Measurements from ENCODE around the gene PAM. TPM values are rescaled to one million over a fixed set of nuclear protein-coding genes. Genes with fewer than 3 reads are reported as not detected.

Gene PAM
- total and polyA plus RNA-seq, 2 of the 8 experiments (the other 6 are each of a cell fraction or from before 2014, with no cell fraction given): 30.4 to 67.8 TPM

- Histone ChIP-seq H3K23ac (ENCODE audit: insufficient read length) (no peak overlapping the region), H3K79me1 (ENCODE audit: low read depth, low read length) (no peaks in the 10 kb centered on the region), H3K14ac (ENCODE audit: insufficient read length) (no peak overlapping the region), H2BK120ac (replicated peaks; ENCODE audit: low read depth, low read length) (no peak overlapping the region), H2BK12ac (ENCODE audit: low read depth, low read length) (no peak overlapping the region), H3K4me3 (ENCODE audit: extremely low read depth in 1 of 4, insufficient read depth in 2 of 4, low read depth in 3 of 4, low read length in 4 of 4) (no peak overlapping the region), H3K27me3 (replicated peaks in 1 of 4; ENCODE audit: control insufficient read depth in 3 of 4, extremely low read depth in 1 of 4, insufficient read depth in 3 of 4, low read length in 3 of 4) (no peaks in the 10 kb centered on the region), H2BK15ac (ENCODE audit: low read length) (no peak overlapping the region), H2AFZ (ENCODE audit: low read length) (no peak overlapping the region), H3K4me1 (replicated peaks in 1 of 4; ENCODE audit: control insufficient read depth in 3 of 4, insufficient read depth in 4 of 4, low read length in 3 of 4) (no peaks in the 10 kb centered on the region), H2BK5ac (ENCODE audit: low read depth, low read length) (no peak overlapping the region), H4K20me1 (replicated peaks in 1 of 2; ENCODE audit: control insufficient read depth in 1 of 2, insufficient read depth in 2 of 2, low read length in 2 of 2) (no peaks in the 10 kb centered on the region), H4K5ac (ENCODE audit: insufficient read length, low read depth, low read length) (no peak overlapping the region), H3K9ac (replicated peaks in 1 of 4; ENCODE audit: extremely low read depth in 1 of 4, low read depth in 3 of 4, low read length in 3 of 4) (no peak overlapping the region; a peak in 1 of 7 replicates), H3K9me3 (ENCODE audit: insufficient read depth in 2 of 2, low read depth in 1 of 2, low read length in 1 of 2) (no peaks in the 10 kb centered on the region), H3K36me3 (ENCODE audit: control insufficient read depth in 2 of 4, insufficient read depth in 4 of 4, low read length in 3 of 4) (peaks cover 0 to 4% (median 0%) of the 10 kb centered on the region in 4 experiments; a peak in 1 of 8 replicates), H2AK5ac (ENCODE audit: low read depth, low read length) (no peak overlapping the region), H3K79me2 (ENCODE audit: control insufficient read depth in 1 of 2, insufficient read depth in 2 of 2, low read length in 2 of 2) (no peaks in the 10 kb centered on the region), H4K91ac (replicated peaks; ENCODE audit: insufficient read length, low read length) (no peak overlapping the region), H2BK20ac (ENCODE audit: low read length) (no peak overlapping the region), H3K4ac (replicated peaks; ENCODE audit: insufficient read length, low read depth, low read length) (no peak overlapping the region), H4K8ac (ENCODE audit: extremely low read depth, insufficient read depth, low read length) (no peak overlapping the region), H3K56ac (replicated peaks; ENCODE audit: insufficient read length, low read depth, low read length) (no peak overlapping the region), H3K4me2 (ENCODE audit: insufficient read depth in 1 of 2, low read depth in 2 of 2, low read length in 2 of 2) (no peak overlapping the region), H3K27ac (ENCODE audit: low read depth, low read length) (no peak overlapping the region), H3K23me2 (ENCODE audit: low read depth, low read length) (no peaks in the 10 kb centered on the region; the same call in 1 of the 2 replicates), H3K18ac (ENCODE audit: extremely low read depth, low read length) (no peak overlapping the region)
- no peak for FAIRE-seq
- no peak for DNase-seq (ENCODE audit: low read depth in 1 of 2, low spot score in 2 of 2)
- CTCF ChIA-PET (ENCODE audit: partially characterized antibody): interaction anchor here (1.0 kb wide), 1 partner anchor 192 kb away, joined by 4 read pairs; no protein-coding TSS in a partner anchor
- TF ChIP-seq TCF12 (IDR thresholded peaks at IDR 0.05; ENCODE audit: low read depth, low read length): no peak
- TF ChIP-seq FOSL1 (IDR thresholded peaks at IDR 0.05; ENCODE audit: insufficient read depth, low read depth, low read length): no peak
- TF ChIP-seq RBBP5 (IDR thresholded peaks at IDR 0.05; ENCODE audit: borderline replicate concordance, low read depth, low read length): no peak
- TF ChIP-seq KDM1A (IDR thresholded peaks at IDR 0.05; ENCODE audit: borderline replicate concordance, low read length): no peak
- TF ChIP-seq TAF1 (IDR thresholded peaks at IDR 0.05; ENCODE audit: low read depth, low read length): no peak
- no peak for TF ChIP-seq ASH2L (IDR thresholded peaks at IDR 0.05; ENCODE audit: low read length)
- TF ChIP-seq MAX (IDR thresholded peaks at IDR 0.05): no peak
- no peak for TF ChIP-seq YY1 (IDR thresholded peaks at IDR 0.05; ENCODE audit: low read depth, low read length)
- TF ChIP-seq HDAC6 (IDR thresholded peaks at IDR 0.05; ENCODE audit: low read depth, low read length): no peak
- TF ChIP-seq CTBP2 (IDR thresholded peaks at IDR 0.05; ENCODE audit: borderline replicate concordance, insufficient read depth, insufficient read length, low read length): no peak
- no peak for TF ChIP-seq MAFK (IDR thresholded peaks at IDR 0.05; ENCODE audit: low read depth, low read length)
- no peak for TF ChIP-seq GABPA (IDR thresholded peaks at IDR 0.05; ENCODE audit: borderline replicate concordance, insufficient read depth, low read length)
- no peak for TF ChIP-seq EGR1 (IDR thresholded peaks at IDR 0.05; ENCODE audit: borderline replicate concordance, low read depth, low read length)
- TF ChIP-seq POLR2AphosphoS5 (IDR thresholded peaks at IDR 0.05; ENCODE audit: low read depth, low read length): no peak
- WGBS, 2 experiments (ENCODE audit: extremely low coverage in 1 of 2, insufficient coverage in 1 of 2, insufficient read length in 1 of 2, insufficient replicate concordance in 2 of 2, low coverage in 1 of 2, low lambda C conversion rate in 2 of 2, missing lambda C conversion rate in 1 of 2): 93% methylated on average over 2 of the region's 2 CpGs; no CpG with 5 or more reads in 1 of the 2 experiments
- POLR2A ChIA-PET (ENCODE audit: partially characterized antibody): interaction anchor here (0.9 kb wide), 1 partner anchor 172 kb away, joined by 3 read pairs; no protein-coding TSS in a partner anchor
Observed at GRCh38 chr5:102946971-102947370, 191.9 kb downstream of the PAM start.

Measured in H1 (cell line).